ENCODE measurements around the gene BRD4.

DNA sequence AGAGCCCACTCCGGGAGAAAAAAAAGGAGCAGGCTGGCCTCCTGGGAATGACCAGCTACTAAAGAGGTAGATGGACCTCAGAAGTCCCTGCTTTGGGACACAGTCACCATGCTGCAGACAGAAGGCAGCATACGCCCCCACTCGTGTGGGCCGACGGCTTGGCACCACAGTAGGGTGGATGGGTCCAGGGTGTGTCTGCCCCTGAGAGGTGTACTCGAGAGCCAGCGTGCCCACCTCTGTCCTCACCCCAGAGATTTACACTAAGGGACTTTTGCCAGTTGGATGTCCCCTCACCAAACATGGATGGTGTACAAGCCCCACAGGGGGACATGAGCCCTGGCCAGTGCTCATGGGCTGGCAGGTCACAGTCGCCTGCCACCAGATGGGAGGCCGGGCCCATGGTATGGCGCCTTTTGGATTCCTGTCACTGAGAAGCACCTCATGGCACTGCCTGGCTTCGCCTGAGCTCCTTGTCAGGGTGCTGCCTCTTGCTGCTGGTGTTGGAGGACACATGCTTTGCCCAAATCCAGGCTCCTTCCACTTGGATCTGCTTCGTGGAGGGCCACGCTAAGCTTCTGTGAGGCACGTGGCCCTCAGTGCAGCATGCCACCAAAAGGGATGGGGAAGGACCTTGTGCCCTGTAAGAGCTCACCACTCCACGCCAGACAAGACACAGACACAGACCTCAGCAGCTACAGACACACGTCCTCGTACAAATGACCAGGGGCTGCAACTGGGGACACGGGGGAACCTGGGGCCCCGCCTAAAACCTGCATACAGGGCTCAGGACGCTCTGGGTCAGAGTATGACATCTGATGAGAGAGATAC, 86.8 kb downstream of the BRD4 start:
- TF ChIP-seq EZH2 (IDR thresholded peaks at IDR 0.05; ENCODE audit: low read length) = no peak
- TF ChIP-seq, protein P1, sequence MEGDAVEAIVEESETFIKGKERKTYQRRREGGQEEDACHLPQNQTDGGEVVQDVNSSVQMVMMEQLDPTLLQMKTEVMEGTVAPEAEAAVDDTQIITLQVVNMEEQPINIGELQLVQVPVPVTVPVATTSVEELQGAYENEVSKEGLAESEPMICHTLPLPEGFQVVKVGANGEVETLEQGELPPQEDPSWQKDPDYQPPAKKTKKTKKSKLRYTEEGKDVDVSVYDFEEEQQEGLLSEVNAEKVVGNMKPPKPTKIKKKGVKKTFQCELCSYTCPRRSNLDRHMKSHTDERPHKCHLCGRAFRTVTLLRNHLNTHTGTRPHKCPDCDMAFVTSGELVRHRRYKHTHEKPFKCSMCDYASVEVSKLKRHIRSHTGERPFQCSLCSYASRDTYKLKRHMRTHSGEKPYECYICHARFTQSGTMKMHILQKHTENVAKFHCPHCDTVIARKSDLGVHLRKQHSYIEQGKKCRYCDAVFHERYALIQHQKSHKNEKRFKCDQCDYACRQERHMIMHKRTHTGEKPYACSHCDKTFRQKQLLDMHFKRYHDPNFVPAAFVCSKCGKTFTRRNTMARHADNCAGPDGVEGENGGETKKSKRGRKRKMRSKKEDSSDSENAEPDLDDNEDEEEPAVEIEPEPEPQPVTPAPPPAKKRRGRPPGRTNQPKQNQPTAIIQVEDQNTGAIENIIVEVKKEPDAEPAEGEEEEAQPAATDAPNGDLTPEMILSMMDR (optimal IDR thresholded peaks at IDR 0.05 in 1 of 3, IDR thresholded peaks at IDR 0.05 in 1 of 3, conservative IDR thresholded peaks at IDR 0.05 in 1 of 3; ENCODE audit: extremely low read depth in 1 of 3, insufficient read depth in 2 of 3, low read length in 3 of 3) = no peak
